Spleen (tissue), 7 donors: Measurements from ENCODE around the gene AP3B1.

ENCODE experiments used
- POLR2A ChIP-seq, 3 donors: fragments of 450-650 bp; IDR thresholded peaks; one replicate each; pipeline ENCODE4 v1.5.1; 2017; ENCODE audit warnings: antibody characterized with exemption in 3 of 3, mild to moderate bottlenecking in 1 of 3
- TF ChIP-seq, protein P1 (sequence below), 11 experiments: fragments of 200-600 bp in 7 of 11; fragments of 450-650 bp in 4 of 11; sonication (generic) in 4 of 11; IDR thresholded peaks in 8 of 11; conservative IDR thresholded peaks in 3 of 11; 1 replicate in 7 of 11; 2 replicates in 4 of 11; pipeline versions ENCODE4 v1.4.0 to v1.8.0; 2016 to 2021; ENCODE audit warnings: antibody characterized with exemption in 11 of 11, inconsistent platforms in 4 of 11, mild to moderate bottlenecking in 1 of 11
- donor health status: DM: no; HTN: no; CAD: no; lungs with moderate emphysema.
- donor health status: DM: no; HTN: no; CAD: no.
- donor health status: DM: no; HTN: no; CAD: no.

GRCh38 chr5:77953374-77953773, 341.1 kb downstream of the AP3B1 start:
- no peak for TF ChIP-seq POLR2A (IDR thresholded peaks at IDR 0.05)
- TF ChIP-seq, protein P1, sequence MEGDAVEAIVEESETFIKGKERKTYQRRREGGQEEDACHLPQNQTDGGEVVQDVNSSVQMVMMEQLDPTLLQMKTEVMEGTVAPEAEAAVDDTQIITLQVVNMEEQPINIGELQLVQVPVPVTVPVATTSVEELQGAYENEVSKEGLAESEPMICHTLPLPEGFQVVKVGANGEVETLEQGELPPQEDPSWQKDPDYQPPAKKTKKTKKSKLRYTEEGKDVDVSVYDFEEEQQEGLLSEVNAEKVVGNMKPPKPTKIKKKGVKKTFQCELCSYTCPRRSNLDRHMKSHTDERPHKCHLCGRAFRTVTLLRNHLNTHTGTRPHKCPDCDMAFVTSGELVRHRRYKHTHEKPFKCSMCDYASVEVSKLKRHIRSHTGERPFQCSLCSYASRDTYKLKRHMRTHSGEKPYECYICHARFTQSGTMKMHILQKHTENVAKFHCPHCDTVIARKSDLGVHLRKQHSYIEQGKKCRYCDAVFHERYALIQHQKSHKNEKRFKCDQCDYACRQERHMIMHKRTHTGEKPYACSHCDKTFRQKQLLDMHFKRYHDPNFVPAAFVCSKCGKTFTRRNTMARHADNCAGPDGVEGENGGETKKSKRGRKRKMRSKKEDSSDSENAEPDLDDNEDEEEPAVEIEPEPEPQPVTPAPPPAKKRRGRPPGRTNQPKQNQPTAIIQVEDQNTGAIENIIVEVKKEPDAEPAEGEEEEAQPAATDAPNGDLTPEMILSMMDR (IDR thresholded peaks at IDR 0.05 in 8 of 11, conservative IDR thresholded peaks at IDR 0.05 in 3 of 11) = no peak
